Measurements from ENCODE around the gene THSD4.
"Not testable (repeated sequence)": the region's sequence is repeated elsewhere in the genome, so short reads cannot be mapped to it uniquely, and the experiment has no call there.

Gene THSD4

GRCh38 chr15:71435552-71435951 lies 320.3 kb downstream of the THSD4 start:
- Histone ChIP-seq H3K27ac (ENCODE audit: low read length) (no peak overlapping the region), H3K27me3 (ENCODE audit: control insufficient read depth, insufficient read depth, low read length) (no peaks in the 10 kb centered on the region), H3K9ac (ENCODE audit: low read length) (no peak overlapping the region), H3K4me1 (ENCODE audit: control insufficient read depth, low read depth, low read length) (peaks cover 8% of the 10 kb centered on the region), H3K4me3 (ENCODE audit: low read length) (no peak overlapping the region), H3K9me3 (ENCODE audit: control insufficient read depth, low read depth, low read length) (no peaks in the 10 kb centered on the region), H3K36me3 (ENCODE audit: control insufficient read depth, low read depth, low read length) (no peaks in the 10 kb centered on the region)

- Histone ChIP-seq H3K9ac (ENCODE audit: low read length) (no peak overlapping the region), H3K27ac (ENCODE audit: low read length) (no peak overlapping the region), H3K27me3 (ENCODE audit: control insufficient read depth, insufficient read depth, low read length) (no peaks in the 10 kb centered on the region), H3K36me3 (ENCODE audit: control insufficient read depth, low read depth, low read length) (no peaks in the 10 kb centered on the region), H3K9me3 (ENCODE audit: control insufficient read depth, low read depth, low read length) (no peaks in the 10 kb centered on the region), H3K4me3 (ENCODE audit: low read length) (no peak overlapping the region), H3K4me1 (ENCODE audit: control insufficient read depth, low read depth, low read length) (no peaks in the 10 kb centered on the region)
Observed at GRCh38 chr15:71436854-71437253, 321.6 kb downstream of the THSD4 start.

GRCh38 chr15:71437404-71437803 lies 322.1 kb downstream of the THSD4 start:
- Histone ChIP-seq H3K27ac (ENCODE audit: low read length) (no peak overlapping the region), H3K27me3 (ENCODE audit: control insufficient read depth, insufficient read depth, low read length) (no peaks in the 10 kb centered on the region), H3K4me1 (ENCODE audit: control insufficient read depth, low read depth, low read length) (no peaks in the 10 kb centered on the region), H3K4me3 (ENCODE audit: low read length) (no peak overlapping the region), H3K9me3 (ENCODE audit: control insufficient read depth, low read depth, low read length) (no peaks in the 10 kb centered on the region), H3K9ac (ENCODE audit: low read length) (no peak overlapping the region), H3K36me3 (ENCODE audit: control insufficient read depth, low read depth, low read length) (no peaks in the 10 kb centered on the region)

- peaks cover 2% of the 10 kb centered on the region for H3K4me1 ChIP-seq (ENCODE audit: control insufficient read depth, low read depth, low read length)
- H3K36me3 ChIP-seq (ENCODE audit: control insufficient read depth, low read depth, low read length): no peaks in the 10 kb centered on the region
- H3K4me3 ChIP-seq (ENCODE audit: low read length): no peak overlapping the region
- H3K27ac ChIP-seq (ENCODE audit: low read length): no peak overlapping the region
- no peak overlapping the region for H3K9ac ChIP-seq (ENCODE audit: low read length)
- no peaks in the 10 kb centered on the region for H3K27me3 ChIP-seq (ENCODE audit: control insufficient read depth, insufficient read depth, low read length)
- no peaks in the 10 kb centered on the region for H3K9me3 ChIP-seq (ENCODE audit: control insufficient read depth, low read depth, low read length)
Observed at GRCh38 chr15:71437919-71438318, 322.6 kb downstream of the THSD4 start.

- H3K9ac ChIP-seq (ENCODE audit: low read length); H3K36me3 ChIP-seq (ENCODE audit: control insufficient read depth, low read depth, low read length); H3K9me3 ChIP-seq (ENCODE audit: control insufficient read depth, low read depth, low read length); H3K27me3 ChIP-seq (ENCODE audit: control insufficient read depth, insufficient read depth, low read length); H3K27ac ChIP-seq (ENCODE audit: low read length); H3K4me3 ChIP-seq (ENCODE audit: low read length): not testable (repeated sequence)
- peaks cover 11% of the 10 kb centered on the region for H3K4me1 ChIP-seq (ENCODE audit: control insufficient read depth, low read depth, low read length)
Observed at GRCh38 chr15:71439478-71439877, 324.2 kb downstream of the THSD4 start.

- H3K9ac ChIP-seq (ENCODE audit: low read length): no peak overlapping the region
- no peaks in the 10 kb centered on the region for H3K27me3 ChIP-seq (ENCODE audit: control insufficient read depth, insufficient read depth, low read length)
- no peak overlapping the region for H3K4me3 ChIP-seq (ENCODE audit: low read length)
- H3K36me3 ChIP-seq (ENCODE audit: control insufficient read depth, low read depth, low read length): no peaks in the 10 kb centered on the region
- H3K27ac ChIP-seq (ENCODE audit: low read length): no peak overlapping the region
- H3K9me3 ChIP-seq (ENCODE audit: control insufficient read depth, low read depth, low read length): no peaks in the 10 kb centered on the region
- H3K4me1 ChIP-seq (ENCODE audit: control insufficient read depth, low read depth, low read length): peaks cover 11% of the 10 kb centered on the region
Observed at GRCh38 chr15:71440489-71441110, 325.3 kb downstream of the THSD4 start.

- no peak overlapping the region for H3K9ac ChIP-seq (ENCODE audit: low read length)
- no peak overlapping the region for H3K27ac ChIP-seq (ENCODE audit: low read length)
- H3K4me3 ChIP-seq (ENCODE audit: low read length): no peak overlapping the region
- H3K36me3 ChIP-seq (ENCODE audit: control insufficient read depth, low read depth, low read length): no peaks in the 10 kb centered on the region
- H3K9me3 ChIP-seq (ENCODE audit: control insufficient read depth, low read depth, low read length): no peaks in the 10 kb centered on the region
- peaks cover 11% of the 10 kb centered on the region for H3K4me1 ChIP-seq (ENCODE audit: control insufficient read depth, low read depth, low read length)
- H3K27me3 ChIP-seq (ENCODE audit: control insufficient read depth, insufficient read depth, low read length): no peaks in the 10 kb centered on the region
Observed at GRCh38 chr15:71443538-71443937, 328.3 kb downstream of the THSD4 start.

GRCh38 chr15:71444032-71444810 lies 328.9 kb downstream of the THSD4 start:
- H3K4me3 ChIP-seq (ENCODE audit: low read length): no peak overlapping the region
- no peaks in the 10 kb centered on the region for H3K36me3 ChIP-seq (ENCODE audit: control insufficient read depth, low read depth, low read length)
- H3K27ac ChIP-seq (ENCODE audit: low read length): no peak overlapping the region
- H3K9me3 ChIP-seq (ENCODE audit: control insufficient read depth, low read depth, low read length): no peaks in the 10 kb centered on the region
- H3K27me3 ChIP-seq (ENCODE audit: control insufficient read depth, insufficient read depth, low read length): no peaks in the 10 kb centered on the region
- peaks cover 11% of the 10 kb centered on the region for H3K4me1 ChIP-seq (ENCODE audit: control insufficient read depth, low read depth, low read length)
- no peak overlapping the region for H3K9ac ChIP-seq (ENCODE audit: low read length)

- H3K9me3 ChIP-seq (ENCODE audit: control insufficient read depth, low read depth, low read length): no peaks in the 10 kb centered on the region
- H3K36me3 ChIP-seq (ENCODE audit: control insufficient read depth, low read depth, low read length): no peaks in the 10 kb centered on the region
- H3K4me3 ChIP-seq (ENCODE audit: low read length): no peak overlapping the region
- H3K27ac ChIP-seq (ENCODE audit: low read length): no peak overlapping the region
- H3K9ac ChIP-seq (ENCODE audit: low read length): no peak overlapping the region
- H3K27me3 ChIP-seq (ENCODE audit: control insufficient read depth, insufficient read depth, low read length): no peaks in the 10 kb centered on the region
- H3K4me1 ChIP-seq (ENCODE audit: control insufficient read depth, low read depth, low read length): peaks cover 11% of the 10 kb centered on the region
Observed at GRCh38 chr15:71444866-71445590, 329.8 kb downstream of the THSD4 start.

- Histone ChIP-seq H3K9me3 (ENCODE audit: control insufficient read depth, low read depth, low read length) (no peaks in the 10 kb centered on the region), H3K27ac (ENCODE audit: low read length) (no peak overlapping the region), H3K9ac (ENCODE audit: low read length) (no peak overlapping the region), H3K4me3 (ENCODE audit: low read length) (no peak overlapping the region), H3K4me1 (ENCODE audit: control insufficient read depth, low read depth, low read length) (peaks cover 11% of the 10 kb centered on the region), H3K36me3 (ENCODE audit: control insufficient read depth, low read depth, low read length) (no peaks in the 10 kb centered on the region), H3K27me3 (ENCODE audit: control insufficient read depth, insufficient read depth, low read length) (no peaks in the 10 kb centered on the region)
Observed at GRCh38 chr15:71447328-71448250, 332.3 kb downstream of the THSD4 start.

GRCh38 chr15:71448688-71449114 lies 333.4 kb downstream of the THSD4 start:
- Histone ChIP-seq H3K36me3 (ENCODE audit: control insufficient read depth, low read depth, low read length) (no peaks in the 10 kb centered on the region), H3K9ac (ENCODE audit: low read length) (no peak overlapping the region), H3K9me3 (ENCODE audit: control insufficient read depth, low read depth, low read length) (no peaks in the 10 kb centered on the region), H3K27me3 (ENCODE audit: control insufficient read depth, insufficient read depth, low read length) (no peaks in the 10 kb centered on the region), H3K4me1 (ENCODE audit: control insufficient read depth, low read depth, low read length) (peaks cover under 1% of the 10 kb centered on the region), H3K4me3 (ENCODE audit: low read length) (no peak overlapping the region), H3K27ac (ENCODE audit: low read length) (no peak overlapping the region)
